HCEC 1CT (cell line): ENCODE results near the gene PALM3.
A peak's percentile ranks its signal among the peaks of the same experiment; 100 is the strongest.
"Not testable (repeated sequence)": the region's sequence is repeated elsewhere in the genome, so short reads cannot be mapped to it uniquely, and the experiment has no call there.

ENCODE experiments used
- DNase-seq: peaks from one replicate; pipeline ENCODE4 v3.0.0-alpha.2; 2017

Gene PALM3

DNA sequence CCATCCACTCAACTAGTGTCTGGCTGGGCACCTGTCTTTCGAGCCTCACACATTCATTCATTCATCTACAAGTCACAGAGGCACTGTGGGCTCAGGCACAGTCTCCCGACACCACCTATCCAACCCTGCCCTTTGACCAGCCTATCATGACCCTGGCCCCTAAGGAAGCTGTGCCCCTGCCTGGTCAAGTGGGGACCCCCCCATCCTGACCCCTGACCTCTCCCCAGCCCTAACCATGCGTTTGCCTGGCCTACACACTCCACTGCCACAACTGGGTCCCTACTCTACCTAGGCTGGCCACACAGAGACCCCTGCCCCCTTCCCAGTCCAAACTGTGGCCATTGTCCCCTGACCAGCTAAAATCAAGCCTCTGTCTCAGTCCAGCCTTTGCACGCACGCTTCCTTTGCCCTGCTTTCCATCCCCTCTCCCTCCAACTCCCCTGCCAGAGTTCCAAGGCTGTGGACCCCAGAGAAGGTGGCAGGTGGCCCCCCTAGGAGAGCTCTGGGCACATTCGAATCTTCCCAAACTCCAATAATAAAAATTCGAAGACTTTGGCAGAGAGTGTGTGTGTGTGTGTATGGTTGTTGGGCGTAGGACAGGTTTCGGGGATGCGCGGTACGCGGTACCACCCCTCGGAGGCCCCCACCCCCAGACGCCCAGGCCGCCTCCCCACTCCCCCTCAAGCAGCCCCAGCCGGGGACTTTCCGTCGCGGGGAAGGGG is 30.7 kb downstream of the PALM3 start:
- DNase-seq: no peak

- DNase-seq: no peak
Measured at GRCh38 chr19:14028901-14029300, 33.0 kb downstream of the PALM3 start.

DNA sequence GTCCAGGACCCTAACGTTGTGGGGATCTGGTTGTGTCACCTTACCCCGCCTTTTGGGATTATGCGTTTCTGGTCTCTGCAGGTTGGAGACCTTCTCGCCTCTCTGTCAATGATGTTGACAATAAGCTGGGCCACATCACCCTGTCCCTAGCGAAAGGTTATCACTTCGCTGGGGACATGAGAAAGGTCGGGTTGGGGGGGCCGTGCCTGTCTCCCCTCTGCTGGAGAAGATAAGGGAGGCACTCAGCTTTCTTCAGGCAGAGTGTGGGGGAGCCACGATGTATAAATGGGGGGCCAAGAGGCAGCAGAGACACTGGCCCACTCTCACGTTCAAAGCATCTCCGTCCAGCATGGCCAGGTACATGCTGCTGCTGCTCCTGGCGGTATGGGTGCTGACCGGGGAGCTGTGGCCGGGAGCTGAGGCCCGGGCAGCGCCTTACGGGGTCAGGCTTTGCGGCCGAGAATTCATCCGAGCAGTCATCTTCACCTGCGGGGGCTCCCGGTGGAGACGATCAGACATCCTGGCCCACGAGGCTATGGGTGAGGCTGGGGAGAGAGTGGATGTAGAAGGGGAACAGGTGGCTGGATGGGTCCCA is 33.9 kb downstream of the PALM3 start, which contains the start of gene RLN3:
Gene RLN3 (plus strand): TSS at position 293 of the 595 bp plus-strand sequence. CDS start 57 bp downstream, at position 350.
- DNase-seq: no peak

GRCh38 chr19:14026652-14027192 is 35.2 kb downstream of the PALM3 start:
- DNase-seq: not testable (repeated sequence)

- peak; percentile 54 for DNase-seq
Measured at GRCh38 chr19:14023404-14024235, 38.3 kb downstream of the PALM3 start.

- no peak for DNase-seq
Measured at GRCh38 chr19:14022469-14022868, 39.4 kb downstream of the PALM3 start.

DNA sequence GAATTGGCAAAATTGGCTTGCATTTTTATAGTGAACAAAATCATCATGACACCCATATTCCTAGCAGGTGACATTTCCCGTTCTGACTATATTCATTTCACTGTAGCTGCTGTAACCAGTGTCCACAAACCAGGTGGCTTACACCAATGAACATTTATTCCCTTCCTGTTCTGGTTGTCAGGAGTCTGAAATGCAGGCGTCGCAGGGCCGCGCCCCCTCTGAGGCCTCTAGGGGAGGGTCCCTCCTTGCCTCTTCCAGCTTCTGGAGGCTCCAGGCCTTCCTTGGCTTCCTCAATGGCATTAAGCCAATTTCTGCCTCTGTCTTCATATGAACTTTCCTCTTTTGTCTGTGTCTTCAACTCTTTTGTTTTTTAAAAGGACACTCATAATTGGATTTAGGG is 40.4 kb downstream of the PALM3 start:
- DNase-seq: no peak

- DNase-seq: not testable (repeated sequence)
Measured at GRCh38 chr19:14019739-14020138, 42.1 kb downstream of the PALM3 start.

- no peak for DNase-seq
Measured at GRCh38 chr19:14019100-14019499, 42.8 kb downstream of the PALM3 start.

DNA sequence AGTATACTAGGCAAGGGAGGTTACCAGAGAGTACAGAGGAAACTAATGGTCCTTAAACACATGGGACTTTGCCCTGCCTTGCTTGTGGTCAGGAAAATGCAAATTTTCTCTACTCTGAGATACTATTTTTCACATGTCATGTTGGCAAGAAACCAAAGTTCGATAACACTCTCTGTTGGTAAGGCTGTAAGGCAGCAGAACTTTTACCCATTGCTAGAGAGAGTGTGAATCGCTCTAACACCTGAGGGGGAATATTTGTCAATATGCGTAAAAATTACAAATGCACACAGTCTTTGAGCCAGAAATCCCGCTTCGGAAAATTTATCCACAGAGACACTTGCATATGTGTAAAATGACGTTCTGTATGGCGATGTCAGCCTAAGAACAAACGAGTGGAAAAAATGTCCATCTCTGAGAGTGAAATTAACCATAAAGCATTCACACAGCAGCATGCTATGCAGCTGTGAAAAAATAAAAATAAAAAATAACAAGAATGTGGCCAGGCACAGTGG is 46.3 kb downstream of the PALM3 start:
- DNase-seq: no peak

- no peak for DNase-seq
Measured at GRCh38 chr19:14012378-14012915, 49.4 kb downstream of the PALM3 start.

DNA sequence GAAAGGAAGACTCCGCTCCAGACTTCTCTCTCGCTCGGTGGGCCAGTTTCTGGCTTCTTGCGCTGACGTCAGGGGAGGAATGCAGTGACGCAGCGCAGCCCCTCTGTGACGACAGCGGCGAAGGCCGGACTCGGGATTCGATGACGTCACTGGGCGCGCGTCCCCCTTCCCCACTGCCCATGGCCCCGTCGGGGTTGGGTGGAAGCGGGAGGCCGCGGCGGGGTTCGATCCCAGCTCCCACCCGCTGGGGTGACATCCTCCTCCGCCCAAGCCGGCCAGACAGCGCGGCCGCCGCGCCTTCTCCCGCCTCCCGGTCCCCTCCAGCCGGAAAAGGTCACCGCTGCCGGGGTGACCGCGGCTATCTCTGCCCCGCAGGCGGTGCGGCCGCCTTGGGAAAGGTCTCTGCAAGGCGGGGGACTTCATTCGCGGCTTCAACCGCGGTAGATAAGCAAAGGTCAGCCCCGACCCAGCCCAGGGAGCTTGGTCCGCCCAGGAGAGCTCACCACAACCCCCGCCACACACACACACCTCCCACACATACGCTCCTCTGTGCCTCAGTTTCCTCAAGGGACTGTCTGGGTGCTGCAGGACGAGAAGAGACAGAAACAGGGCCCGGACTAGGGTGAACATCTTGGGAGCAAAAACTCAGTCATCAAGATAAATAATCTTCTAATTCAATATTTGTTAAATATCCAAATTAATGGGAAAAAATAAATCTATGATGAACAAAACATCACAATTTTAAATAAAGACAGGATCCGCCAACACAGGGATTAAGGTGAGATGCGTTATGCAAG is 54.9 kb downstream of the PALM3 start:
- no peak for DNase-seq

- peak; percentile 100 for DNase-seq
Measured at GRCh38 chr19:14006085-14006765, 55.7 kb downstream of the PALM3 start, which contains the start of gene RFX1. TSS of gene RFX1 (minus strand) at chr19:14006320. CDS start at chr19:13993843, 12,477 bp downstream.

DNA sequence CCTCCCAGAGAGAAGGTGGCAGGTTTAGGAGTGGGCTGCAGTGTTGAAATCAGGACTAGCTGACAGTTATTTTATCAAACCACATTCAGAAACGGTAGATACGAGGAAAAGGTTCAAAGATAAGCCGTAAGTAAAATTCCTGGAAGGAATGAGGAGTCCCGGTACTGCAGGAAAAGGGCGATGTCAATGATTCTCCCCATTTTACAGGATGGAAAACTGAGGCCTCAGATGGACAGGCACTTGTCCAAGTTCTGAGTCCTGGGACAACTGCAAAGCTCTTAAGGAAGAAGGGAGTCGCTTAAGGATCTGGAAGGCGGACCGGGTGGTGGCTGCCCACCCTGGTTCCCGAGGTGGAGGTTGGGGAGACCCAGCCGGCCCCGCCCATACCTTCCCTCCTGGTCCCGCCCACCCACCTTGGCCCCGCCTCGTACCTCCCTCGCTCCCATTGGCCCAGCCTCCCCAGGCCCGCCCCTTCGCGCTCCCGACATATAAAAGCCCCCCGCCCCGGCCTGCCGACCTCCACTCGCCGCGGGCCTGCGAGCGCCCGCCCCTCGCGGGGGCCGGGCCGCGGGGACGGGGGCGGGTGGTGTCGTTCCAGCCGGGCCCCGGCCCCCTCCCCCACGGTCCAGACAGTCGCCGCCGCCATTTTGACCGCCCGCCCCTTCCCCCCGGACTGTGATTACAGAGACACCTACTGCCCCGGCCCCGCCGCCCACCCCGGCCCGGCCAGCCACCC is 56.4 kb downstream of the PALM3 start:
- peak; percentile 71 for DNase-seq

- no peak for DNase-seq
Measured at GRCh38 chr19:14004619-14005348, 57.1 kb downstream of the PALM3 start.
